HCT116 (cell line): ENCODE results near the gene CHRND. TPM values are rescaled to one million over a fixed set of nuclear protein-coding genes. Genes with fewer than 3 reads are reported as not detected.

Experiments used
- ATAC-seq: fragments of 200-7000 bp; cut with Tn5 transposase; 2 replicates; pipeline ENCODE4 v1.9.1; 2020; ENCODE audit warnings: mild to moderate bottlenecking, moderate library complexity
- BruUV-seq: library from RNA; stranded (reverse); fragments of 400-500 nt; replicated peaks from 2 replicates; lab custom pipeline; 2021; lab: Mats Ljungman, UMichigan
- CTCF ChIA-PET: fragments of 300-600 bp; sonication (Branson Sonifier 250); formaldehyde crosslinking; loops from one replicate; lab custom pipeline; 2021; ENCODE audit warnings: antibody characterized with exemption; lab: Charles Lee
- POLR2A ChIA-PET: fragments of 300-600, 350-600 bp; sonication (Branson Sonifier 250); formaldehyde crosslinking; loops from one replicate; lab custom pipeline; 2021; ENCODE audit warnings: antibody characterized with exemption; lab: Charles Lee
- RAD21 ChIA-PET, 2 experiments: fragments of 300-600 bp; sonication (Branson Sonifier 250); formaldehyde crosslinking; loops; one replicate each; lab custom pipeline; 2023; ENCODE audit warnings: low total read pairs in 2 of 2; ENCODE audit not compliant: uncharacterized antibody in 2 of 2, unreplicated experiment in 2 of 2, low non-redundant PET in 1 of 2; lab: Charles Lee
- DNase-seq: peaks from one replicate; pipeline ENCODE4 v3.0.0-alpha.2; 2010; ENCODE audit warnings: low read depth, low spot score
- H2AFZ ChIP-seq: fragments of 200-600 bp; shearing (Covaris generic), sonication (generic); 2 replicates; pipeline ENCODE4 v1.6.1; 2017; ENCODE audit warnings: low read depth, mixed run types, mixed read lengths, antibody characterized with exemption, low read length; ENCODE audit not compliant: poor library complexity, severe bottlenecking
- H3K27ac ChIP-seq: 2 replicates; pipeline ENCODE4 v1.5.1; 2012; ENCODE audit warnings: low read depth, low read length
- H3K27me3 ChIP-seq: fragments of 200-600 bp; sonication (generic); 2 replicates; pipeline ENCODE4 v1.6.1; 2016; ENCODE audit warnings: mixed run types, low read length, mixed read lengths; ENCODE audit not compliant: insufficient read depth
- H3K36me3 ChIP-seq, 2 experiments: fragments of 200-500 bp in 1 of 2; fragments of 200-600 bp in 1 of 2; sonication (Bioruptor generic) in 1 of 2; sonication (generic) in 1 of 2; 2 replicates each; pipeline versions ENCODE4 v1.5.1 to v1.6.1; 2014 to 2016; ENCODE audit warnings: low read length in 2 of 2, inconsistent platforms in 1 of 2, mixed read lengths in 1 of 2, mixed run types in 1 of 2; ENCODE audit not compliant: insufficient read depth in 2 of 2, control insufficient read depth in 1 of 2
- H3K4me1 ChIP-seq, 2 experiments: fragments of 200-600 bp in 1 of 2; sonication (generic) in 1 of 2; 2 replicates each; pipeline versions ENCODE4 v1.5.1 to v1.6.1; 2012 to 2017; ENCODE audit warnings: low read length in 2 of 2, inconsistent platforms in 1 of 2, mild to moderate bottlenecking in 1 of 2, mixed read lengths in 1 of 2, mixed run types in 1 of 2, moderate library complexity in 1 of 2; ENCODE audit not compliant: insufficient read depth in 2 of 2, control insufficient read depth in 1 of 2
- H3K4me2 ChIP-seq: fragments of 200-600 bp; sonication (generic); 2 replicates; pipeline ENCODE4 v1.6.1; 2017; ENCODE audit warnings: mixed run types, low read length, mixed read lengths
- H3K4me3 ChIP-seq, 2 experiments: fragments of 200-600 bp in 1 of 2; sonication (generic) in 1 of 2; replicated peaks in 1 of 2; 2 replicates each; pipeline ENCODE4 v1.5.1; 2011 to 2016; ENCODE audit warnings: low read length in 2 of 2, control low read depth in 1 of 2, low read depth in 1 of 2, mild to moderate bottlenecking in 1 of 2, mixed read lengths in 1 of 2, mixed run types in 1 of 2
- H3K79me2 ChIP-seq: fragments of 200-600 bp; sonication (generic); 2 replicates; pipeline ENCODE4 v1.6.1; 2017; ENCODE audit warnings: mild to moderate bottlenecking, mixed run types, low read length, moderate library complexity, mixed read lengths; ENCODE audit not compliant: insufficient read depth
- H3K9ac ChIP-seq: fragments of 200-600 bp; sonication (generic); 2 replicates; pipeline ENCODE4 v1.6.1; 2016; ENCODE audit warnings: low read length, mixed read lengths
- H3K9me2 ChIP-seq: fragments of 200-600 bp; sonication (generic), shearing (Covaris generic); 2 replicates; pipeline ENCODE4 v1.6.1; 2017; ENCODE audit warnings: mixed run types, mild to moderate bottlenecking, moderate library complexity; ENCODE audit not compliant: insufficient read depth
- H3K9me3 ChIP-seq, 2 experiments: fragments of 200-500 bp in 1 of 2; fragments of 200-600 bp in 1 of 2; sonication (Bioruptor generic) in 1 of 2; sonication (generic) in 1 of 2; 2 replicates each; pipeline ENCODE4 v1.6.1; 2014 to 2017; ENCODE audit warnings: low read length in 2 of 2, mixed read lengths in 2 of 2, inconsistent platforms in 1 of 2, low read depth in 1 of 2, mild to moderate bottlenecking in 1 of 2, mixed run types in 1 of 2, moderate library complexity in 1 of 2; ENCODE audit not compliant: control insufficient read depth in 1 of 2, insufficient read depth in 1 of 2
- H4K20me1 ChIP-seq: fragments of 200-600 bp; sonication (generic), shearing (Covaris generic); 2 replicates; pipeline ENCODE4 v1.6.1; 2017; ENCODE audit warnings: mixed run types, mild to moderate bottlenecking, moderate library complexity; ENCODE audit not compliant: insufficient read depth
- CBX3 ChIP-seq: IDR thresholded peaks from 2 replicates; pipeline ENCODE4 v1.6.1; 2012; ENCODE audit warnings: low read depth
- EGR1 ChIP-seq: IDR thresholded peaks from 2 replicates; pipeline ENCODE4 v1.6.1; 2012; ENCODE audit warnings: low read depth
- ELF1 ChIP-seq: IDR thresholded peaks from 2 replicates; pipeline ENCODE4 v1.6.1; 2012; ENCODE audit warnings: low read depth, borderline replicate concordance
- EZH2 ChIP-seq: fragments of 200-600 bp; sonication (generic); IDR thresholded peaks from 2 replicates; pipeline ENCODE4 v1.6.1; 2017; ENCODE audit warnings: antibody characterized with exemption, mixed run types
- FOSL1 ChIP-seq: IDR thresholded peaks from 2 replicates; pipeline ENCODE4 v1.6.1; 2012; ENCODE audit warnings: low read depth
- JUND ChIP-seq: IDR thresholded peaks from 2 replicates; pipeline ENCODE4 v1.6.1; 2012
- MAX ChIP-seq: IDR thresholded peaks from 2 replicates; pipeline ENCODE4 v1.6.1; 2012
- POLR2A ChIP-seq: IDR thresholded peaks from 2 replicates; pipeline ENCODE4 v1.7.0; 2011; ENCODE audit warnings: borderline replicate concordance; ENCODE audit not compliant: insufficient read depth, insufficient read length; ENCODE audit errors: extremely low read depth
- RAD21 ChIP-seq: IDR thresholded peaks from 2 replicates; pipeline ENCODE4 v1.6.1; 2012; ENCODE audit warnings: low read depth, mild to moderate bottlenecking
- REST ChIP-seq: IDR thresholded peaks from 2 replicates; pipeline ENCODE4 v1.6.1; 2012; ENCODE audit warnings: low read depth
- SP1 ChIP-seq: IDR thresholded peaks from 2 replicates; pipeline ENCODE4 v1.6.1; 2012; ENCODE audit warnings: low read depth
- SRF ChIP-seq: IDR thresholded peaks from 2 replicates; pipeline ENCODE4 v1.6.1; 2012; ENCODE audit warnings: low read depth
- TCF7L2 ChIP-seq: IDR thresholded peaks from 2 replicates; pipeline ENCODE4 v1.7.0; 2011; ENCODE audit warnings: borderline replicate concordance, inconsistent platforms; ENCODE audit not compliant: insufficient read depth, insufficient read length; ENCODE audit errors: extremely low read depth
- YY1 ChIP-seq: IDR thresholded peaks from 2 replicates; pipeline ENCODE4 v1.6.1; 2011; ENCODE audit warnings: low read length, low read depth, moderate library complexity, mild to moderate bottlenecking; ENCODE audit not compliant: insufficient replicate concordance; ENCODE audit errors: extremely low read depth
- ZBTB33 ChIP-seq: IDR thresholded peaks from 2 replicates; pipeline ENCODE4 v1.6.1; 2011; ENCODE audit warnings: mild to moderate bottlenecking, low read length, moderate library complexity; ENCODE audit not compliant: insufficient replicate concordance; ENCODE audit errors: extremely low read depth
- intact Hi-C: fragments of 100-400 bp; cut with micrococcal nuclease; formaldehyde crosslinking; loops from 2 replicates; pipeline ENCODE4 v1.10.0; 2022
- total RNA-seq: library from RNA; stranded (reverse); gene quantifications from one replicate; pipeline ENCODE4 v1.2.1, GENCODE V29; 2021; ENCODE audit not compliant: unreplicated experiment
- TF ChIP-seq, protein P1 (sequence below), 3 experiments: fragments of 200-600 bp in 1 of 3; sonication (generic) in 1 of 3; IDR thresholded peaks in 2 of 3; conservative IDR thresholded peaks in 1 of 3; 2 replicates each; pipeline ENCODE4 v1.5.1; 2012 to 2017; ENCODE audit warnings: low read depth in 2 of 3, low read length in 2 of 3, antibody characterized with exemption in 1 of 3, borderline replicate concordance in 1 of 3, control low read depth in 1 of 3, mild to moderate bottlenecking in 1 of 3, mixed read lengths in 1 of 3, mixed run types in 1 of 3, moderate library complexity in 1 of 3; ENCODE audit not compliant: insufficient read depth in 1 of 3
- TF ChIP-seq, protein P2 (sequence below): IDR thresholded peaks from 2 replicates; pipeline ENCODE4 v1.6.1; 2012

Gene CHRND
- total RNA-seq, 1 experiment from 2014 or later: not detected

GRCh38 chr2:232512602-232513001 is 13.4 kb upstream of the CHRND start:
- DNase-seq (no peak), ATAC-seq (no peak)
- no peaks in the 10 kb centered on the region for H3K36me3 ChIP-seq
- no peak overlapping the region for H3K4me3 ChIP-seq
- H3K79me2 ChIP-seq: no peaks in the 10 kb centered on the region
- intact Hi-C loops: no loop called here
- CTCF ChIA-PET: interaction anchor here (1.2 kb wide), 1 partner anchor 612 kb away, joined by 3 read pairs; no protein-coding TSS in a partner anchor
- H3K4me1 ChIP-seq: no peaks in the 10 kb centered on the region
- no peak overlapping the region for H3K27ac ChIP-seq
- H3K27me3 ChIP-seq: no peaks in the 10 kb centered on the region
- TF ChIP-seq REST: no peak
- TF ChIP-seq TCF7L2: no peak
- TF ChIP-seq FOSL1: no peak
- no peak for TF ChIP-seq SRF
- no peak for TF ChIP-seq SP1
- no peak for TF ChIP-seq POLR2A
- no peak for TF ChIP-seq JUND
- TF ChIP-seq, protein P1, sequence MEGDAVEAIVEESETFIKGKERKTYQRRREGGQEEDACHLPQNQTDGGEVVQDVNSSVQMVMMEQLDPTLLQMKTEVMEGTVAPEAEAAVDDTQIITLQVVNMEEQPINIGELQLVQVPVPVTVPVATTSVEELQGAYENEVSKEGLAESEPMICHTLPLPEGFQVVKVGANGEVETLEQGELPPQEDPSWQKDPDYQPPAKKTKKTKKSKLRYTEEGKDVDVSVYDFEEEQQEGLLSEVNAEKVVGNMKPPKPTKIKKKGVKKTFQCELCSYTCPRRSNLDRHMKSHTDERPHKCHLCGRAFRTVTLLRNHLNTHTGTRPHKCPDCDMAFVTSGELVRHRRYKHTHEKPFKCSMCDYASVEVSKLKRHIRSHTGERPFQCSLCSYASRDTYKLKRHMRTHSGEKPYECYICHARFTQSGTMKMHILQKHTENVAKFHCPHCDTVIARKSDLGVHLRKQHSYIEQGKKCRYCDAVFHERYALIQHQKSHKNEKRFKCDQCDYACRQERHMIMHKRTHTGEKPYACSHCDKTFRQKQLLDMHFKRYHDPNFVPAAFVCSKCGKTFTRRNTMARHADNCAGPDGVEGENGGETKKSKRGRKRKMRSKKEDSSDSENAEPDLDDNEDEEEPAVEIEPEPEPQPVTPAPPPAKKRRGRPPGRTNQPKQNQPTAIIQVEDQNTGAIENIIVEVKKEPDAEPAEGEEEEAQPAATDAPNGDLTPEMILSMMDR (IDR thresholded peaks at IDR 0.05 in 2 of 3, conservative IDR thresholded peaks at IDR 0.05 in 1 of 3; ENCODE audit: borderline replicate concordance in 1 of 3, insufficient read depth in 1 of 3, low read depth in 2 of 3, low read length in 2 of 3): no peak
- no peak for TF ChIP-seq MAX
- no peak for TF ChIP-seq YY1
- TF ChIP-seq EZH2: no peak
- no peak for TF ChIP-seq EGR1
- no peak for TF ChIP-seq RAD21
- no peak for TF ChIP-seq ZBTB33
- TF ChIP-seq CBX3: no peak
- TF ChIP-seq, protein P2, sequence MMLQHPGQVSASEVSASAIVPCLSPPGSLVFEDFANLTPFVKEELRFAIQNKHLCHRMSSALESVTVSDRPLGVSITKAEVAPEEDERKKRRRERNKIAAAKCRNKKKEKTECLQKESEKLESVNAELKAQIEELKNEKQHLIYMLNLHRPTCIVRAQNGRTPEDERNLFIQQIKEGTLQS: no peak
- no peak for TF ChIP-seq ELF1
- no TSS peak for BruUV-seq
- H3K4me2 ChIP-seq: no peak overlapping the region
- POLR2A ChIA-PET: no interaction called here
- H2AFZ ChIP-seq: no peak overlapping the region
- H3K9ac ChIP-seq: no peak overlapping the region
- H3K9me2 ChIP-seq: no peaks in the 10 kb centered on the region
- H4K20me1 ChIP-seq: no peaks in the 10 kb centered on the region
- no peaks in the 10 kb centered on the region for H3K9me3 ChIP-seq
- RAD21 ChIA-PET: no interaction called here
